Measurements from ENCODE around the gene NETO2. TPM values are rescaled to one million over a fixed set of nuclear protein-coding genes. Genes with fewer than 3 reads are reported as not detected.
"Not testable (repeated sequence)": the region's sequence is repeated elsewhere in the genome, so short reads cannot be mapped to it uniquely, and the experiment has no call there.

Gene NETO2
- total RNA-seq (2021; ENCODE audit: unreplicated experiment) (38.2 TPM), Bru-seq, nascent RNA (percentile 75 among the genes with signal in this experiment), BruChase-seq, experiment 1, labeled RNA remaining after a 2-hour chase (percentile 74 among the genes with signal in this experiment), BruChase-seq, experiment 2, labeled RNA remaining after a 6-hour chase (percentile 80 among the genes with signal in this experiment)
- 34.9 TPM for polyA plus RNA-seq (2012; ENCODE audit: insufficient read length)
- long read RNA-seq, full-length matches to known transcripts = 77 of 131 reads
- long read RNA-seq, partial matches to known transcripts = 3 of 131 reads
- long read RNA-seq, other reads (novel, unspliced or antisense) = 51 of 131 reads

GRCh38 chr16:47143677-47144558 is at the start of gene NETO2:
NETO2 (minus strand) TSS chr16:47143945; CDS start chr16:47143612, 333 bp downstream.
- ATAC-seq (peak; percentile 79), DNase-seq (ENCODE audit: low read depth, low spot score) (no peak)
- no TSS peak for BruUV-seq (replicated peaks)
- CTCF ChIA-PET = interaction anchor here (0.6 to 1.8 kb wide), 2 partner anchors 479 to 1021 kb away, joined by 6 to 7 read pairs; no protein-coding TSS in a partner anchor
- Histone ChIP-seq H3K9me3 (ENCODE audit: control insufficient read depth, insufficient read depth, low read depth, low read length) (no peaks in the 10 kb centered on the region), H3K27ac (ENCODE audit: low read length) (peak within 1 kb of the TSS; percentile 63), H3K4me1 (ENCODE audit: control insufficient read depth, insufficient read depth, low read length) (peaks cover 22% of the 10 kb centered on the region), H3K27me3 (ENCODE audit: control insufficient read depth, insufficient read depth, low read length) (no peaks in the 10 kb centered on the region), H3K4me3 (ENCODE audit: low read depth in 2 of 2, low read length in 2 of 2) (peak within 1 kb of the TSS; percentile 64 to 71), H3K36me3 (ENCODE audit: control insufficient read depth, insufficient read depth, low read length) (no peaks in the 10 kb centered on the region)
- intact Hi-C loops (cut with micrococcal nuclease; ENCODE audit: unreplicated experiment) = loop anchor here (5.0 to 10.0 kb wide), 3 partner anchors 99 to 1023 kb away; partner anchors contain the start of genes ITFG1 and PHKB
- in situ Hi-C loops (cut with HindIII; ENCODE audit: low pct_unique_long_range_greater_than_20kb, low sequenced_read_pairs) = no loop called here
- POLR2A ChIA-PET = no interaction called here
- TF ChIP-seq REST (IDR thresholded peaks at IDR 0.05; ENCODE audit: insufficient read depth in 1 of 2, low read depth in 2 of 2, low read length in 1 of 2) = no peak
- no peak for TF ChIP-seq SIN3A (IDR thresholded peaks at IDR 0.05; ENCODE audit: borderline replicate concordance, insufficient read depth, low read depth, low read length)
- TF ChIP-seq CTCF (IDR thresholded peaks at IDR 0.05) = peak; percentile 70
- no peak for TF ChIP-seq TCF7L2 (IDR thresholded peaks at IDR 0.05; ENCODE audit: low read depth, low read length)
- TF ChIP-seq POLR2AphosphoS5 (IDR thresholded peaks at IDR 0.05; ENCODE audit: low read depth, low read length) = no peak

- no TSS peak for BruUV-seq (replicated peaks)
- no peak overlapping the region for H3K27ac ChIP-seq (ENCODE audit: low read length)
- H3K9me3 ChIP-seq (ENCODE audit: control insufficient read depth, insufficient read depth, low read depth, low read length) = no peaks in the 10 kb centered on the region
- CTCF ChIA-PET = no interaction called here
- intact Hi-C loops (cut with micrococcal nuclease; ENCODE audit: unreplicated experiment) (no loop called here), in situ Hi-C loops (cut with HindIII; ENCODE audit: low pct_unique_long_range_greater_than_20kb, low sequenced_read_pairs) (no loop called here)
- POLR2A ChIA-PET = no interaction called here
- TF ChIP-seq TCF7L2 (IDR thresholded peaks at IDR 0.05; ENCODE audit: low read depth, low read length) = no peak
- TF ChIP-seq REST (IDR thresholded peaks at IDR 0.05; ENCODE audit: insufficient read depth in 1 of 2, low read depth in 2 of 2, low read length in 1 of 2) = no peak
- no peak for TF ChIP-seq POLR2AphosphoS5 (IDR thresholded peaks at IDR 0.05; ENCODE audit: low read depth, low read length)
- TF ChIP-seq SIN3A (IDR thresholded peaks at IDR 0.05; ENCODE audit: borderline replicate concordance, insufficient read depth, low read depth, low read length) = no peak
- TF ChIP-seq CTCF (IDR thresholded peaks at IDR 0.05) = no peak
- no peaks in the 10 kb centered on the region for H3K4me1 ChIP-seq (ENCODE audit: control insufficient read depth, insufficient read depth, low read length)
- no peaks in the 10 kb centered on the region for H3K27me3 ChIP-seq (ENCODE audit: control insufficient read depth, insufficient read depth, low read length)
- no peaks in the 10 kb centered on the region for H3K36me3 ChIP-seq (ENCODE audit: control insufficient read depth, insufficient read depth, low read length)
- DNase-seq (ENCODE audit: low read depth, low spot score) (no peak), ATAC-seq (no peak)
- H3K4me3 ChIP-seq (ENCODE audit: low read depth in 2 of 2, low read length in 2 of 2) = no peak overlapping the region
Observed at GRCh38 chr16:47182318-47182717, 38.6 kb upstream of the NETO2 start.

- H3K27ac ChIP-seq (ENCODE audit: low read length); H3K9me3 ChIP-seq (ENCODE audit: control insufficient read depth, insufficient read depth, low read depth, low read length); POLR2A ChIA-PET; BruUV-seq (replicated peaks); in situ Hi-C loops (cut with HindIII; ENCODE audit: low pct_unique_long_range_greater_than_20kb, low sequenced_read_pairs); H3K36me3 ChIP-seq (ENCODE audit: control insufficient read depth, insufficient read depth, low read length); intact Hi-C loops (cut with micrococcal nuclease; ENCODE audit: unreplicated experiment); CTCF ChIA-PET; H3K27me3 ChIP-seq (ENCODE audit: control insufficient read depth, insufficient read depth, low read length); H3K4me1 ChIP-seq (ENCODE audit: control insufficient read depth, insufficient read depth, low read length); ATAC-seq; H3K4me3 ChIP-seq (ENCODE audit: low read depth in 2 of 2, low read length in 2 of 2); DNase-seq (ENCODE audit: low read depth, low spot score): not testable (repeated sequence)
Observed at GRCh38 chr16:47181066-47181465, 37.3 kb upstream of the NETO2 start.
